ENCODE measurements around the gene G0S2.

DNA sequence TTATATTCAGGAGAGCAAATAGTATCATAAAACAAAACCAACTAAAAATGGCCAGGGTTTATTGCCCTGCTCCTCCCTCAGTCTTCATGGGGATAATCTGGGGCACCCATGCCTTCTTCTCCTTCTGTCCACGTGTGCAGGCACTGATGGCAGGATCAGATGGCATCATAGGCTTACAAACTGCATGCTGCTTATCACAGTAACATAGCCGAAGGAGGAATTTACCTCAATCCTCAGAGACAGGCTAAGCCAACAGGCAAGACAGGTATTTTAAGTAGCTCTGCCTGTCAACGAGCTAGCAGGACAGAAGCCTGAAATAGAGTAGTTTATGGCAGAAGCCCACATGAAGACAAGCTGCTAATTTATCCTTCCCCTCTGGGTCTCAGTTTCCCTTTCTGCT is 32.4 kb upstream of the G0S2 start:
- TF ChIP-seq USF2 (IDR thresholded peaks at IDR 0.05; ENCODE audit: borderline replicate concordance, low read depth, low read length) (no peak), ZBED1 (IDR thresholded peaks at IDR 0.05; ENCODE audit: borderline replicate concordance) (no peak), HCFC1 (IDR thresholded peaks at IDR 0.05; ENCODE audit: low read length) (no peak), BHLHE40 (IDR thresholded peaks at IDR 0.05; ENCODE audit: borderline replicate concordance in 1 of 2, low read depth in 2 of 2, low read length in 1 of 2) (no peak), GABPA (IDR thresholded peaks at IDR 0.05; ENCODE audit: low read depth) (no peak), EZH2 (IDR thresholded peaks at IDR 0.05; ENCODE audit: borderline replicate concordance, control insufficient read depth, low read depth, low read length) (no peak), POLR2AphosphoS5 (IDR thresholded peaks at IDR 0.05; ENCODE audit: low read length) (no peak), SP1 (IDR thresholded peaks at IDR 0.05; ENCODE audit: low read depth, low read length) (no peak), RFX5 (IDR thresholded peaks at IDR 0.05; ENCODE audit: low read depth, low read length) (no peak), EP300 (IDR thresholded peaks at IDR 0.05; ENCODE audit: borderline replicate concordance in 1 of 2, control insufficient read depth in 1 of 2, low read depth in 2 of 2, low read length in 2 of 2) (no peak), ZBTB40 (IDR thresholded peaks at IDR 0.05; ENCODE audit: borderline replicate concordance) (no peak), SPI1 (IDR thresholded peaks at IDR 0.05; ENCODE audit: borderline replicate concordance, insufficient read depth, low read depth, low read length) (no peak)
- TF ChIP-seq, protein P1, sequence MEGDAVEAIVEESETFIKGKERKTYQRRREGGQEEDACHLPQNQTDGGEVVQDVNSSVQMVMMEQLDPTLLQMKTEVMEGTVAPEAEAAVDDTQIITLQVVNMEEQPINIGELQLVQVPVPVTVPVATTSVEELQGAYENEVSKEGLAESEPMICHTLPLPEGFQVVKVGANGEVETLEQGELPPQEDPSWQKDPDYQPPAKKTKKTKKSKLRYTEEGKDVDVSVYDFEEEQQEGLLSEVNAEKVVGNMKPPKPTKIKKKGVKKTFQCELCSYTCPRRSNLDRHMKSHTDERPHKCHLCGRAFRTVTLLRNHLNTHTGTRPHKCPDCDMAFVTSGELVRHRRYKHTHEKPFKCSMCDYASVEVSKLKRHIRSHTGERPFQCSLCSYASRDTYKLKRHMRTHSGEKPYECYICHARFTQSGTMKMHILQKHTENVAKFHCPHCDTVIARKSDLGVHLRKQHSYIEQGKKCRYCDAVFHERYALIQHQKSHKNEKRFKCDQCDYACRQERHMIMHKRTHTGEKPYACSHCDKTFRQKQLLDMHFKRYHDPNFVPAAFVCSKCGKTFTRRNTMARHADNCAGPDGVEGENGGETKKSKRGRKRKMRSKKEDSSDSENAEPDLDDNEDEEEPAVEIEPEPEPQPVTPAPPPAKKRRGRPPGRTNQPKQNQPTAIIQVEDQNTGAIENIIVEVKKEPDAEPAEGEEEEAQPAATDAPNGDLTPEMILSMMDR (IDR thresholded peaks at IDR 0.05 in 2 of 3, conservative IDR thresholded peaks at IDR 0.05 in 1 of 3; ENCODE audit: control insufficient read depth in 2 of 3, extremely low read depth in 1 of 3, insufficient read depth in 1 of 3, low read depth in 3 of 3, low read length in 3 of 3): no peak

Data from GM12878 (cell line).